NCI-H460 (cell line): Measurements from ENCODE around the gene EGFLAM. TPM values are rescaled to one million over a fixed set of nuclear protein-coding genes. Genes with fewer than 3 reads are reported as not detected.

ENCODE experiments used
- DNase-seq: peaks from one replicate; pipeline ENCODE4 v3.0.0-alpha.2; 2016; ENCODE audit warnings: low read depth; ENCODE audit errors: extremely low read depth
- polyA plus RNA-seq: library from polyadenylated mRNA; depleted of rRNA; stranded (reverse); fragments of >200 nt; gene quantifications from 2 replicates; pipeline ENCODE4 v1.2.3, GENCODE V29; 2014; cell fraction: nucleus; rRNA removed
- total RNA-seq: library from RNA; depleted of rRNA; stranded (reverse); fragments of >200 nt; shearing (Covaris generic); gene quantifications from 2 replicates; pipeline ENCODE4 v1.2.3, GENCODE V29; 2014; rRNA removed

The EGFLAM gene
- total RNA-seq, result 53.0 and 58.8 TPM in 2 replicates
- polyA plus RNA-seq, result 34.5 and 47.7 TPM in 2 replicates

- DNase-seq, result no peak
Measured at GRCh38 chr5:38258319-38259061, at the start of gene EGFLAM. Gene EGFLAM (plus strand): TSS chr5:38258559. CDS start chr5:38258755, 196 bp downstream.

DNA sequence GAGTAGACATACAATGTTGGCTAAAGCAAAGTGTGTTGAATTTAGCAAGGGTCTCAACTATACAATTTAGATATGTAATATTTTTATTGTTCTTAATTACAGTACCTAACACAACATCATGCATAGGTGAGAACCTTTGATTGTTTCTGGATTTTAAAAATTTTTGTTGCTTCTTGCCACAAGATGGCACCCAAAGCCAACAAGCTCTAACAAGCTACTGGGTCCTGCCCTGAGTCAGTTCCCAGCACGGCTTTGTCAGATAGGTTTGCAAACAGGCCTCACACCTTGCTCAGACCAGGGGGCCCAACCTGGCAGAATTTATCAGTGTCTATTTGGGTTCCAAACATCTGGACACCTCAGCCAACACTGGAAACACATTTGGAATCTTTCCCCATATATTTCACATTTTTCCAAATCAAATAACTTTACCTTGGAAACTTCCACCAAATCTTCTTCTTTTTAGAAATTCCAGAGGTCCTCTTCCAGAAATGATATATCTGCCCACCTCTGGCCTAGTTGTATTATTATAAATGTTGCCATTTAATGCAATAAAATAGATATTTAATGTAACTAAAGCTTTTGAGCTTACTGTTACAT, 49.5 kb upstream of the EGFLAM start:
- DNase-seq, result peak; percentile 61

GRCh38 chr5:38210676-38211353, 47.5 kb upstream of the EGFLAM start:
- no peak for DNase-seq

- no peak for DNase-seq
Measured at GRCh38 chr5:38211354-38211710, 47.0 kb upstream of the EGFLAM start.

- no peak for DNase-seq
Measured at GRCh38 chr5:38212307-38212706, 46.1 kb upstream of the EGFLAM start.

DNA sequence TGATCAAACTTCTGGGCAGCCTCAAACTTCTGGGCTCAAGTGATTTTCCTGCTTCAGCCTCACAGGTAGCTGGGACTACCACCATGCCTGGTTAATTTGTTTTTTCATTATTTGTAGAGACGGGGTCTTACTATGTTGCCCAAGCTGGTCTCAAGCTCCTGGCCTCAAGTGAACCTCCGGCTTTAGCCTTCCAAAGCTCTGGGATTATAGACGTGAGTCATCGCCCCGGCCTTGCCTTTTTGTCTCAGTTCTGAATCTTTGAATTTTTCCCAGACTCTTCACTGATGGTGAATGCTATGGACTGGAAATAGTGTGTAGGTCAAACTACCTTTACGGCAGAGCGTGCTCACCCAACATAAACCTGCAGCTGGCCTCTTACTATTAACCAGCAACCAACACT, 32.3 kb upstream of the EGFLAM start:
- no peak for DNase-seq

DNA sequence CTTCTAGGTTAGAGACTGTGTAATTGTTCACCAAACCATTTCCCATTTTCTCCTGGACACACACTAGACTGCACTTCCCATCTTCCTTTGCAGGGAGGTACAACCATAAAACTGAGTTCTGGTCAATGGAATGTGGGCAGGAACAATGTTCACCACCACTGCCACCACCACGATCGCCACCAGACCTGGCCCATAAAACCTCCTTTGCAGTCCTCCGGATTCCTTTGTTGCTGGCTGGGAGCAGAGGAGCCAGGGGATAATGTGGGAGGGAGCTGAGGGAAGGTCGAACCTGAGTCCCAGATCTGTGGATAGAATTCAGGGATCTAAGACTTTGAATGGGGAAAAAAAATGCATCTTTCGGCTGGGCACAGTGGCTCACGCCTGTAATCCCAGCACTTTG, 29.4 kb upstream of the EGFLAM start:
- no peak for DNase-seq

DNA sequence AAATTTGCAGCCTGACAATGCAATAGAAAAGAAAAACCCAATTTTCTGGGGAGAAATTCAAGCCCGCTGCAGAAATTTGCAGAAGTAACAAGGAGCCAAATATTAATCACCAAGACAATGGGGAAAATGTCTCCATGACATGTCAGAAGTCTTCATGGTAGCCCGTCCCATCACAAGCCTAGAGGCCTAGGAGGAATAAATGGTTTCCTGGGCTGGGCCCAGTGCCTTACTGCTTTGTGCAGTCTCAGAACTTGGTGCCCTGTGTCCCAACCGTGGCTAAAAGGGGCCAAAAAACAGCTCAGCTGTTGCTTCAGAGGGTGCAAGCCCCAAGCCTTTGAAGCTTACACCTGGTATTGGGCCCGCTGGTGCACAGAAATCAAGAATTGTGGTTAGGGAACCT, 23.6 kb upstream of the EGFLAM start:
- no peak for DNase-seq

- DNase-seq, result no peak
Measured at GRCh38 chr5:38237681-38238080, 20.7 kb upstream of the EGFLAM start.

- DNase-seq, result no peak
Measured at GRCh38 chr5:38240212-38240611, 18.1 kb upstream of the EGFLAM start.

DNA sequence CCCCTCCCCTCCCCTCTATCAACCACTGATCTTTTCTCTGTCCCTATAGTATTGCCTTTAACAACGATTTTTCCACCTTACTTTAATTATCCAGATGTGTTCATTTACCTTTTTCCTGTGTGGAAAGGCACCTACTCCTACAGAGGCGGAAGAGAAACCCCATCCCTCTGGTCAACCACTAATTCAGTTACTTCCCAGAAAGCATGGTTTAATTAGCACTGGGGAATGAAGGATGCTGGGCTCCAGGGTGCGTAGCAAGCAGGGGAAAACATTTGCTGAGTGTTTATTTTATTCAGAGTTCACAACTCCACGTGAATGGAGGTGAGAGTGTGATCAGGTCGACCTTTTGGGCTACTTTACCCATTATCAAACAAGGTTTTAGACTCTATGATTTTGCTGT, 16.7 kb upstream of the EGFLAM start:
- DNase-seq, result no peak

GRCh38 chr5:38245307-38245706, 13.1 kb upstream of the EGFLAM start:
- DNase-seq, result no peak

DNA sequence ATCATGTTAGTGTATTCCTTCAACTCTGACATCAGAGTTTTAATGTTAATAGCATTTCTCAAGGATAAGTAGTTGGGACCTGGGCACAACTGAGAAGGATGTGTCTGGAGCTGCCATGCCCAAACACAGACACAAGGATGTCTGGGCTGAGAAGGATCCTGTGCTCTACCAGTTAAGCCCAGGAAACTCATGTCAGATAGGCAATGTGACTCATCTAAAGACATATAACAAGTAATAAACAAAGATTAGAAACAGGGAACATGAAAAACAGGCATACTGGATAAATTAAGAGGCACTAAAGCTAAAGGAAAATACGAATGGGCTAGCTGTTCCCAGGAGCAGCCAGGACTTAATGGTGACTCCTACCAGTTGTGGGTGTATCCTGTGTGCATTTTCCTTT, 9.1 kb upstream of the EGFLAM start:
- no peak for DNase-seq

- no peak for DNase-seq
Measured at GRCh38 chr5:38249812-38250211, 8.5 kb upstream of the EGFLAM start.

GRCh38 chr5:38250763-38251448, 7.5 kb upstream of the EGFLAM start:
- no peak for DNase-seq

DNA sequence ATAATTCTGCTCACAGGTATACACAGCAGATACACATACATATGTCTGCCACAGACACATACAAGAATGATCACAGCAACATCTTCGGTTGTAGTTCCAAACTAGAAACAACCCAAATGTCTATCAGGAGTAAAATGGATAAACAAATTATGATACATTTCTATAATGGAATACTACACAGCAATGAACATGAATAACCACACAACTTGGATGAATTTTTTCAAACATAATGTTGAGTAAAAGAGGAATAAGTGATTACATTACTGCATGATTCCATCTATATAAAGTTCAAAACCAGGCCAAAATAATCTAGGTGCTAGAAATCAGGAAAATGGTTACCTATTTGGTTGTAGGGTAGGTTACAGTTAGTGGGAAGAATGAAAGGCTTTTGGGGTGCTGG, 4.6 kb upstream of the EGFLAM start:
- DNase-seq, result no peak

DNA sequence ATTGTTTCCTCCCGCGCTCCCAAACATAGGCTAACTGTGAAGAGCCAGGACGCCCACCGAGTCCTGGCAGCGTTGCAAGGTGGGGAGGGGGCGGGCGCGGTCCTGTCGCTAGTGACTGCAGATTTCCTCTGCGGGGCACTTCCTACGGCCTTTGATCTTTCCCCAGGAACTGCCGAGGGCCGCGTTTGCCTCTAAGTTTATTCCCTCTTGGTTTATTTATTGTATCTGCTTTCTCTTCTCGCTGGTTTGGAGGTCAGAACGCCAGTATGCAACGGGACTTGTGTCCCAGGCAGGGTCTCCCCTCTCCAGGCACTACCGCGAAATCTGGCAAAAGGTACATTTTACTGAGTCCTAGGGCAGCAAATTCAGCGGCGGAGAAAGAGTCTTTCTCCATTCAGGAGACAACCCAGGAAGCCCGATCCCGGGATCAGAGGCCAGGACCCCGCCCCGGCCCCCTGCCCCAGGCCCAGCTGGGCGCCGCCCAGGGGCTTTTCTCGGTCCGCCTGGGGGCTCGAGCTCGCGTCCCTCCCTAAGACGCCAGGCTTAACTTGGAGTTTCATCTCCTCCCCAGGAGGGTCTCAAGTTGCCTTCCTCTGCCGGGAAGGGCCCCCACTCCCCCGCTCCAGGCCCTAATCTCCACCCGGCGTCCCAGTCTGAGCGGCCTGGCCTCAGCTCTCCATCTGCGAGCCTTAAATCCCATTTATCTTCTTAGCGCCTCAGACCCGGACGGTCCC, 884 bp upstream of the EGFLAM start:
- no peak for DNase-seq

GRCh38 chr5:38258042-38258318, 379 bp upstream of the EGFLAM start:
- no peak for DNase-seq

GRCh38 chr5:38259062-38259808, 876 bp downstream of the EGFLAM start:
- no peak for DNase-seq

DNA sequence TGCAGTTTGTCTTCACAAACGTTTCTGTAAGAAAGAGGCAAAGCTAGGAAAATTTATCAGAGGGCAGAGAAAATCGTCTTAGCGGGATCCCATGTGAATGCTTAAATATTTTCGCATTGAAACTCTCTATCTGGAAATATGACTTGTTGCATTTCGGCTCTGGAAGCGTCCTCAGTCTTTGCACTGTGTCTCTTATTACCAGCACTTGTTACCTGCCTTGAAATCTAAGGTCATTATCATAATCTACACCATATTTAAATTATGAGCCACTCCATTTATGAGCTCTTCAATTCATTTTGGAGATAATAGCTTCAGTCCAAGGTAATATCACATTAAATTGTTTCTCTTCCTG, 1.4 kb downstream of the EGFLAM start:
- no peak for DNase-seq
